Measurements from ENCODE around the gene ADPGK.

DNA sequence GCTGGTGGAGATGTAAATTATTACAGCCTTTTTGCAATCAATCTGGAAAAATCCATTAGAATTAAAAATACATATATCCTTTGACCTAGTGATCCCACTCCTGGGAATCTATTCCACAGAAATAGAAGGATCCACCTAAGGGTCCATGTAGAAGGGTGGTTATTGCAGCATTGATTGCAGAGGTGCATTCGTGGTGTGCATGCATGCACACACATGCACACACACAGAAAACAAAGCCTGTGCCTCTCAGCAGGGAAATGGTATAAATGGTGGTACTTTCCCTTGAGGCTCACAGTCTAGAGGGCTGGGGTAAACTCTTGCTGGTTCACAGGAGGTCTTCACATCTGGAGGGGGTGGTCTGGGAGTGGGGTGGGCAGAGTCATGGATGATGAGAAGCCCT lies 19.4 kb upstream of the ADPGK start:
- TF ChIP-seq CTCF (IDR thresholded peaks at IDR 0.05) = no peak
- no peak for TF ChIP-seq POLR2AphosphoS5 (IDR thresholded peaks at IDR 0.05)
- TF ChIP-seq EP300 (IDR thresholded peaks at IDR 0.05; ENCODE audit: low read depth) = no peak
- TF ChIP-seq POLR2A (IDR thresholded peaks at IDR 0.05) = no peak

All from transverse colon (tissue), 4 donors.